Measurements from ENCODE around the gene AFAP1L2.

AFAP1L2 gene

DNA sequence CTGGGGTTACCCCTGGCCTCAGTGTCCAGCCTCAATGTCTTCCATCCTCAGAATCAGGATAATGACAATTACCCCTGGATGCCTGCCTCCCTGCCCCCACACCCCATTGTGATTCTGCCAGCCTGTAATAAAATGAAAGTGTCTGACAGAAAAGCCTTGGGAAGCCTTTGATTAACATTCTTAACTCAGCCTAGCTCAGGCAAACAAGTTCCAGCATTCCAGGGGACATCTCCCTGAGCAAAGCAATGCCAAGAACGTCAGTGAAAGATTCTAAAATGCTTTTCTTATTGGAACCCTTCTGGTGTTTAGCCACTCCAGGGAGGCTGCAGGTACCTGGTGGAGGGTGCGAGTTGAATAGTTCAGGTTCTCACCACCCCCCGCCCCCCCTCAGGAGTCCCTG is 18.7 kb downstream of the AFAP1L2 start:
- no peak for DNase-seq

DNA sequence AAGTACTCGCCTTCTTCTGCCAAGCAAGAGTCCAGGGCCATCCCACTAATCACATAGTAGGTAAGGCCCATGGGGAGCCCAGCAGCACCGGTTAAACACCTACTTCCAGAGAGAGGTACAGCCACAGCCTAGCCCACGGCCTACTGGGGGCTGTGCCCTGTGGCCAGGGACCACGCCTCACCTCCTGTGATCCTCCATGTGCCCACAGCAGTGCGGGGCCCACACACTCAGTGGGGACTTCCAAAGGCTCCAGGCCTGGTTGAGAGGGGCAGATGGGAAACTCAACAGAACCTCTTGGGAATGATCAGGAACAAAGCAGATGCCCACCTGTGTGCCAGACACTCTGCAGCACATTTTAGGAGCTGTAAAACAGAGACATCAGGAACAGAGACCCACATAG is 19.7 kb downstream of the AFAP1L2 start:
- DNase-seq = no peak

DNA sequence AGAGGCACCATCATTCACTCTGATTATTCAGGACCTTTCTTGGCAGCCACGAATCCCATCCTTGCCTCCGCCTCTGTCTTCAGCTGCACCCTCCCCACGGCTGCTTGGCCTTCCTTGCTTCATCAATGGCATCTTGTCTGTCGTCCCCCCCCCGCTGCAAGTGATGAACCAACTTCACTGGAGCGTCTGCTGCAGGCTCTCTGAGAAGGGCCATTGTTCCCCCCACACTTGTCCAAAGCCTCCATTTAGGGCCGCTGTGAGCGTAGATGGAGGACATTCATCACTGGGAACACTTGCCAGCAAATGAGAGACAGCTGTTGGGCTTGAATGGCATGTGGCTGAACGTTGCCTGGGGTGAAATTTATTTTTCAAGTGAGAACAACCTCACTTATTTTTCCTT is 20.1 kb downstream of the AFAP1L2 start:
- DNase-seq = no peak

DNA sequence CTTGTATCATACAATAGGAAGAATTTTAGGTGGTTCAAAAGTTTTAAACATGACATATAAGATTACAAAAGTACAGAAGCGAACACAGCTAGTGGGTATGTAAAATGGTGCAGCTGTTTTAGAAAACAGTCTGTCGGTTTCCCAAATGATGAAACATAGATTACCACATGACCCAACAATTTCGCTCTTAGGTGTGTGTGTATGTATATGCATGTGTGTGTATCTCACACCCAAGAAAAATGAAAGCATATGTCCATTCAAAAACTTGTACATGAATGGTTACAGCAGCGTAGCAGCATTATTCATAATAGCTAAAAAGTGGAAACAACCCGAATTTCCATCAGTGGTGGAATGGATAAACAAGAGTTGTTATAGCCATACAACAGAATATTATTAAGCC is 23.5 kb downstream of the AFAP1L2 start:
- DNase-seq = no peak

DNA sequence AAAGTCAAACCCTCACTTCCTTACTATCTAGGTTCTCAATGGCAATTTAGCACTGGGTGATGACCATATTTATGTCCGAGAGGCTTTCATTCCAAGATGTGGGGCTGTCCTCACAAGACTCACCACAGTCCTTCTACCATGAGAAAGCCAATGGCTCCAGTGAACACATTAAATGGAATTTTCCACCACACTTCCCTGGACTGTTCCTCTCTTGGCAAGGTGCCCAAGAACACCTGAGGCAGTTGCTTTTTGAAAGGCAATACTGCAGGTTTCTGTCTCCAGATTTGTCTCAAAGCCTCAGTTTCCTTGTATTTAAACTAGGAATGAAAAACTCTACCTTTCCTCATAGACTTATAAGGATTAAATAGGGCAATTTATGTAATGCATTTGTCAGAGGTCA is 24.2 kb downstream of the AFAP1L2 start:
- no peak for DNase-seq

DNA sequence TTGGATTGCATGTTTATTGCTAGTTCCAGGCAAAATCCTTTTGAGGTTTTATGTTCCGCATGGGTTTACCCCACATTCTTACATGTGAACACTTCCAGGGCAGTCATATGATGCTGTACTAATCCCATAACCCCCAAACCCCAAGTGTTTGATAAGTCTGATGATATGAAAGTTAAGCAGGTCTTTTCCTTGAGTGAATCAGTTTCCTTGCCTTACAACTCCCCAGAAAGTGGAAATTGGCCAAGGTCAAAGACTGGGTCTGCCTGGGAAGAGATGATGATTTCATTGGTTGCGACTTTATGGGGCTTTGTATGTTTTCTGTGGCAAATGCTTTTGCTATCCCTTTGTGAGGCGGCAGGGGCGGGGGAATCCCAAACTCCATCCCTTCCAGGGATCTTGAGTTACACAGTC is 24.7 kb downstream of the AFAP1L2 start:
- no peak for DNase-seq

DNA sequence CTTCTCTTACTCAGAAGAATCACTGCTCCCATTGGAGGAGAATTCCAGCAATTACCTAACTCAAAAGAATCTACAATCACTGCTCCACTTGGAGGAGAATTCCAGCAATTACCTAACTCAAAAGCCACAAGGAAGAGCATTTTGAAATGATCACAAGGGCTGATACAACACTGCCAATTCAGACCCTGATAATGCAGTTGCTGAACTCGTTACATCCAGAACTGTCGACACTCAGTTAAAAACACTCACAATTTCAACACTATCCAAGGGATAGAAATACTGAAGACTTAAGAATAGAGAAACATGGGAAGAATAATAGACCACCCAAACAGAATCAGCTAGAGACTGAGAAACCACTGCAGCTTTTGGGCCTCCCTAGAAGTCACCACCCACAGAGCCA is 27.8 kb downstream of the AFAP1L2 start:
- no peak for DNase-seq

DNA sequence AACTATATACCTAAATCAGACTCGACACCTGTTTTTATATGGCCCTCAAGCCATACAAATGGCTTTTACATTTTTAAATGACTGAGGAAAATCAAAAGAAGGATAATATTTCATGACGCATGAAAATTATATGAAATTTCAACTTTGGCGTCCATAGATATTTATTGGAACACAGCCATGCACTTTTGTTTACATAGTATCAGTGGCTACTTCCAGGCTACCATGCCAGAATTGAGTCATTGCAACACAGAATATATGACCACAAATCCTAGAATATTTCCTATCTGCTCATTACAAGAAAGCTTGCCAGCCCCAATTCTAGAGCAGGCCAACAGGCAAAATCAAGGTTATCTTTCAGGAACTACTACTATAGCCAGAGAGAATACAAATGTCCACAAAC is 29.3 kb downstream of the AFAP1L2 start:
- no peak for DNase-seq

DNA sequence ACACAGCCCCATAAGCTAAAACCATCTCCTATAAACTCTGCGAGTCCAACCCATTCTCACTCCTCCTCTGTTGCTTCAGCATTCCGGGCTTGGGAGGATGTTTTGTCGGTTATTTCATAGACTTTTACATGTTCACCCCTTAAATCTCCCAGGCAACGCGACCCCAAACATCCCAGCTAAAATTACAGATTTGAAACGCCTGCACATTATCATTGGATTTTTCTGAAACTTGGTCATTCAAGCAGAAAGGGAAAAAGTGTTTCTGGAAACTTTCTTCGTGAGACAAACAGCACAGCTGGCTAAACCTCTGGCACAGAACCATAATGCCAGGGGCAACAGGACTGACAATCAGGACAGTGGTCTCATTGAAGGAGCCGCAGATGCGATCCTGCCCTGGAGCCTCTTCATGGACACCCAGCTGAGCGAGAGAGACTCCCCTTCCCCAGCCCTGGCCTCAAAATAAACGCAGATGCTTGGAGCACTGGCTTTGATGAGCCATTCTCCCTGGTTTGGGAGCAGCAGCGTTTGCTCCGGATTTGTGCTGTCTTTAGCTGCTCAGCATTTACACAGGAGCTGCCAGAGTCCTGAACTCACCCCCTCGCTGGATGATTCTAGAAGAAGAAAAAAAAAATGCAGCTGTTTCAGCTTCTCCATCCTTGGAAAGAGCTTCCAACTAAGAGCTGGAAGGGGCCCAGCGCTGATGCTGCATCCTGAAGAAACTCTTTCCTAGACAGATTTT is 30.1 kb downstream of the AFAP1L2 start:
- no peak for DNase-seq

DNA sequence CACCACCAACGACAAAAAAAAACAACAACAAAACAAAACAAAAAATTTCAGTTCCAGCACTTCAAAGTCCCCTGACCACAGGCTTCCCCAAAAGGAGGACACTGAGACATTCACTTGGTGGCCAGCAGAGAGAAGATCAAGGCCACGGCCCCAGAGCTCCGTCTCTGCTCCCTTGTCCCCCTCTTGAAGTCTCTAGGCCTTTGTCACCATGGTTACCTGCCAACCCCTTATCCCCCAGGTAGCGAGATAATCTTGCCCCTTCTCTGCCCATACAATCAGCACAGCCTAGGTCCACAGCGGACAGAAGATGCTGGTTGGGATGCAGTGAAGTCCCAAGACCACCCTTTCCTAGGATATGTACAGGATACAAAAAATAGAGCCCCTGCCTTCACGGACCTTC is 30.7 kb downstream of the AFAP1L2 start:
- DNase-seq = no peak

DNA sequence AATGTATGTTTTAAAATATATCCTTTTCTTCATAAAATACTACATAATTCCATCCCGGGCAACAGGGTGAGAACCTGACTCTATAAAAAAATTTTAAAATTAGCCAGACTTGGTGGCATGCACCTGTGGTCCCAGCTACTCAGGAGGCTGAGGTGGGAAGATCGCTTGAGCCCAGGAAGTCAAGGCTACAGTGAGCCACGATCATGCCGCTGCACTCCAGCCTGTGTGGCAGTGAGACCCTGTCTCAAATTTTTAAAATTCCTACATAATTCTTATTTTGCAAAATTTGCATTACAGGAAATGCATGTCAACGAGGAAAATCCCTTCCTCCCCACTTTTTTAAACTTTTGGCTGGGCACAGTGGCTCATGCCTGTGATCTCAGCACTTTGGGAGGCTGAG is 31.3 kb downstream of the AFAP1L2 start:
- no peak for DNase-seq

DNA sequence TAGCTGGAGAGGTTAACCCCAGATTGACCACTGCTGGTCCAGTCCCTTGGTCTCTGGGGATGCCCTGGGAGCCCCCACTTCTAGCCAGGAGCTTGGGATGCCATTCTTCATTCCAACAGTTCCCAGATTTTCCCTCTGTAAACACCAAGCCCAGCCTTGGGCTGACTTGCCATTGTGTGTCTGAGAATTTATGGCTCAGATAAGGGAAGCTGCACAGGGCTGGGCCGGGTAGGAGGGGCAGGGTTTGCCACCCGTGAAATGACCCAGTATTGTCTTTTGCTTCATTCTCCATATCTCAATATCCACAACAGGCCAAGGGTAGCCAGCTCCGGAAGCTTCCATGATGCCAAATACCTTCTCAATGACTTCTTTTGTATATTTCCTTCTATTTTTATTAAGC is 32.1 kb downstream of the AFAP1L2 start:
- no peak for DNase-seq

DNA sequence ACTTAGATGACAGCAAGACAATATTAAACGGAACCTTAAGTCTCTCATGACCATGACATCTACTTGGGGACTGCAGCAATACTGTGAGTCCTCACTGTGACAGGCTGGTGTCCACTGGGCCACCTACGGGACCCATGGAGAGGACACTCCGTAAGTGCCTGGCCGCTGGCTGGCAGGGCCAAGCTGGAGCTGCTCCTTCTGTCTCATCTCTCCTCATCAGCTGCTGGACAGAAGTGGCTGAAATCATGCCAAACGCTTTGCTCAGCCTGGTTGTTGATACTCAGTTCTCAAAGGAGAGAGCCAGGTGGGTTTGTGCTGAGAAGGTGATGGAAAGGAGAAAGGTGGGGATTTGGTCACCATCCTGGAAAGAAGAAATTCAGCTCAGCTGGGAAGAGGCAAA is 33.3 kb downstream of the AFAP1L2 start:
- no peak for DNase-seq

DNA sequence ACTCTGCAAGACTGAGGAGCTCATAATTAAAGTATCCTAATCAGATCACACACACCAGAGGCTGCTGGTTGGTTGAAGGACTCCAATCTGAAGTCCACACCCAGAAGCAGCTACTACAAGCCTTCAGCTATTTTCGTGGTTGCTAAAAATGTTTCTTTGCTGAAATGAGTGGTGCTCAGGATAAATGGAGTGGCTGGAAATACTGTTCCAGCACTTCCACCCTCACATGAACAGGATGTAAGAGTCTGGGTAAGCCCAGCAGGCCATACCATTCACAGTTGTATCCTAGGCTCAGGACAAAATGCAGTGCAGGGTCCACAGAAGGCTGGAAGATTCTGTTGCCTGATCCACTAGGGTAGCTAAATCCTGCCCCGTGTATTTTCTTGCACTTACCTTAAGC is 34.1 kb downstream of the AFAP1L2 start:
- no peak for DNase-seq

DNA sequence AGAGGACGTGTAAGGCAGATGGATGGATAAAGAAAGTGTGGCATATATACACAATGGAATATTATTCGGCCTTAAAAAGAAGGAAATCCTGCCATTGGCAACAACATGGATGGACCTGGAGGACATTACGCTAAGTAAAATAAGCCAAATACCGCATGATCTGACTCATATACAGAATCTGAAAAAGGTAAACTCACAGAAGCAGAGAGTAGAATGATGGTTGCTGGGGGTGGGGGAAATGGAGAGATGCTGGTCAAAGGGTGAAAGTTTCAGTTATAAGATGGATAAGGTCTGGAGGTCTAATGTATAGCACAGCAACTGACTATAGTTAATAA is 36.3 kb downstream of the AFAP1L2 start:
- DNase-seq = no peak

DNA sequence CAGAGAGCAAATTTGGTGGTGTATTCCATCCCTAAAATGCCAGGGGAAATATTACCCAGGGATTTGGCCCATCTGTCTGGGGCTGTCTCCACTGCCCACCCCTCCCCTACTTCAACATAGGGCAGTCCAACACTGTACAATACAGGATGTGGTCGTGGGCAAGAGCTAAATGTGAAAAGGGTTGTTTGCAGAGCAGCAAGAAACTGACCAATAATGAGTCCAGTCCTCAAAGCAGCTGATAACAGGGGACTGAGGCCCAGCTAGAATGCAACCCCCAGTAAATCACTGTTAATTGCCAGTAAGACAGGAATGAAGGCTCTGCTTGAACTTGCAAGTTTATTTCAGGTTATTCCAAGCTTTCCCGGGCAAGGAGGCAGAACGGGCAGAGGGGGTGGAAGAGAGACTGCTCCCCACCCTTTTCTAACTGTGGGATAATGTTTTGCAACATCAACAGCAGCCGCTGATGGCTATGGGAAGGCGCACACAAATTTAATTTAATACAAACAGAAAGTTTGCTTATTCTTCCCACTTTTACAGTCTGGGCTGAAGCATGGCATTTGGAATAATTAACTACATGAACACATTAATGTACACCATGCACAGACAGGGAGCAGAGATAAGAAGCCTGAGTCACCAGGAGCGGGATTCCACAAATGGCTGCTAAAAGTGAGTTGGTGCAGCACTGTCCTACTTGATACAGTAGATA is 36.8 kb downstream of the AFAP1L2 start:
- DNase-seq = no peak

DNA sequence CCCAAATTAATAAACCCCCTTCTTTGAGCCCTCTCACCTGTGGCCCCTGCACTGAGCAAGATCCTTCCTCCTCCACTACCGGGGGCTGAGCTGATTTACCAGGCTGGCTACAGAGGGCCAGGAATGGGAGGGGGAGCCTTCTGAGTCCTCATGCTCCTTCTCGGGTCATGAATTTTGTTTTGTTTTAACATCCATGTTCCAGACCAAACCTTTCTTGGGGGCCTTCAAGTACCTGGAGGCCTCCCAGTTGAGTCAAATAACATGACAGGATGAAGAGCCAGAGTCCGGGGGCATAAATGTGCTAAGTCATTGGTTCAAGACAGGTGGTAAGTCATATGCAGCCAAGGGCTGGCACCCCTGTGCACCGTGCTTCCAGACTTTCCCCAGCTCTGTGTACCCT is 39.6 kb downstream of the AFAP1L2 start:
- no peak for DNase-seq

DNA sequence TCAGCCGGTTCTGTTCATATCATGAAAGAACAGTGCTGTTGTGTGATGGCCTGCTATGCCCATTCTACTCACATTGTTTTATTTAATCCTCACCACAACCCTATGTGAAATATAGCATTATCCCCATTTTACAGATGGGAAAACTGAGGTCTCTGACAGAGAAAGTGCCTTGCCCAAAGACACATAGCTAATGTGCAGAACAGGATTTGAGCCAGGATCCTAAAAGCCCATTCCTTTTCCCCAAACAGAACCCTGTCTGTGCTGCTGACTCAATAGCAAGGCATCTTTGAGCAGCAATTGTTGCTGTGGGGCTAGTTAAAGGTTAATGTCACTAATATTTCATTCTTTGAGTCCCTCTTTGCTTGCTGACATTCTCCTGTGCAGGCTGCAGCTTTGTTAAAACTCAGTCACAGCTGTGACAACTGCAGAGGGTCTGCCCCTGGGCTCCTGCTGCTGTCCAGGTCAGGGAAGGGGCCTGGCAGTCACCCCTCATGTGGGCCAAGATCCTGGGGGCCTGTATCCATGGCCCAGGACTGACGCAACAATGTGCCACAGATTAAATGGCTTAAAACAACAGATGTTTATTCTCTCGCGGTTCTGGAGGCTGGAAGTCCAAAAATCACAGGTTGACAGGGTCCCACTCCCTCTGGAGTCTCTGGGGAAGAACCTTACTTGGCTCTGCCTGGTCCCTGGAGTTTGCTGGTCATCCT is 40.4 kb downstream of the AFAP1L2 start:
- DNase-seq = no peak

DNA sequence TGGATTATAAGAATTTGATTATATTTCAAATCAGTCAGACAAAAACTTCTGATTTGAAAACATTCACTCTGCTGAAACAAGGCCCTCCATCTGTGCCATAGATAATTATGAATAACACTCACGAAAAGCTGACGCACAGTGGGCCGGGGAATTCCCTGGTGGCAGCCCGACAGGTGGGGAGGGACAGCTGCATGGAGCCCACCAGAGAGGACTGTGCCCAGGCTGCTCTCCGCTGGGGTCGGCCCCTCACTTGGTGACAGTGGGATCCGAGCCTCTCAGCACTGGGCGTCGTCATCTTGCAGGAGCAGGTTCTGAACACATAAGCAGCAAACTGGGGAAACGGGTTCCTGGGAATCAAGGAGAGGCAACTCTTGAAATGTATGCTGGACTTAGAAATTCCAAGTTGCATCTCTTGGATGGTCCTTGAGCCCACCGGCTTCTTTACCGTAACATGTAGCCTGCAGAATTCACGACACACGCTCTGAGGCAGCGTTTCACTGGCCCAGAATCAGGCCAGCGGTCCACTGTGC is 41.4 kb downstream of the AFAP1L2 start:
- DNase-seq = no peak

DNA sequence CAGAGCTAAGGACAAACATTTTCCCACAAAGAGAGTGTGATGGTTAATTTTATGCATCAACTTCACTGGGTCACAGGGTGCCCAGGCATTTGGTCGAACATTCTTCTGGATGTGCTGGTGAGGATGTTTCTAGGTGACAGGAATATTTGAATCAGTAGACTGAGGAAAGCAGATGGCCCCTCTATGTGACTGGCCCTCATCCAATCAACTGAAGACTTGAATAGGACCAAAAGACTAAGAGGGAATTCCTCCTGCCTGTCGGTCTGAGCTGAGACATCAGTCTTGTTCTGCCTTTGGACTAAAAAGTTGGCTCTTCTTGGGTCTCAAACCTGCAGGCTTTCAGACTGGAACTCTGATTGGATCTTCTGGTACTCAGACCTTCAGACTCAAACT is 44.4 kb downstream of the AFAP1L2 start:
- no peak for DNase-seq

DNA sequence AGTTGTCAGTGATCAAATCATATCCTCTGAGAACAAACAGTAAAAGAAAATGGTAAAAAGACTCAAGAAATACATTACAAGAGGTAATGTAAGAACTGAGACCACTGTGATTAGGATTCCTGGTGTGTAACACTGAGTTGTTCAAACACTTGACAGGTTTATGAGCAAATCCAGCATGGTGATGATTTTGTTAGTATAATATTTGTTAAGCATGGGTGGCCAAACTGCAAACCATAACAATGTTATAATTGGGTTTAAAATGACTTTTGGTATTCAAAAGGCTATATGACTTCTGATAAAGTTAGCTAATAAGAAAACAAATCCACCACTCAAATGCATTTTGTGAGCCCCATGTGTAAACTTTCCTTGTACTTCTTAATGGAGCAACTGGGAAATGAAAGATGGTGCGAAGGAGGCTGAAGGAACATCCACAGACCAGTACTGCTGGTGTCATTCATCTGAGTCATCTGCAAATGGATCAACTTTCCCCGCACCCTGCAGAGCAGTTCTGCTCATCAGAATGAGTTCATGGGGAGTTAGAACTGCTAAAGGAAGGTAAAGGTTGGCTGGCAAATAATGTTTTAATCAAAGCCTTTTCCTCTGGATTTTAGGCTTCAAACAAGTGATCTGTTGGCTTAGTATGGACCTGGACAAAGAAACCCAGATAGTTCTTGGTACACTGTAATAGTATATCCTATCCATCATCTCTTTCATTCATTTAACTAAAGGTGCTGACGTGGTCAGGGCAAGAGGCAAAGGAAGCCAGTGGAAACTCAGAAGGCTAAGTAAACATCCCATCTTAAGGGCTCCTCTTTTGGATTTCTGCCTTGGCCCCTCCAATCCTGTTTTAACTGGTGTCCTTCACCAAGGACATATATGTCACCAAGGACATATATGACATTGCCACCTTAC is 45.0 kb downstream of the AFAP1L2 start:
- no peak for DNase-seq

DNA sequence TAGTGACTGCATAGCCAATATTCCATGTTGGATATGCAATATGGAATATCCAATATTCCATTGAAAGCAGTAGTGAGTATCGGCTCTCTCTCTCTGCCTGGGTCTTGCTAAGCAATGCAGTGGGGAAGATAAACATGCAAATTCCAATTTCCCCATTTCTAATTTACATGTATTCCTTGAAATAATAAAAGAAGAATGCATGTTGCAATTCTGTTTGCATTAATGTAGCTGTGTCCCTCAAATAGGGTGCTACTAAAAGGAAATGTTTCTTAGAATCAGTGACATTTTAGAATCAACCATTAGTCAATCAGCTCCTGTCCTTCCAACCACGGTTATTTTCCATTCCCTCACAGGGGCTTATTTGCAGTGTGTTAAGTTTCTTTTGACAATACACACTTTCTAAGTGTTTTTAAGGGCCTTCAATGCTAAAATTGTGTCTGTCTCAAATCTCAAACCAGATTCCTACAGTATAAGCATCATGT is 46.7 kb downstream of the AFAP1L2 start:
- no peak for DNase-seq
